ENCODE results near the gene BANP.

- TF ChIP-seq POLR2A (IDR thresholded peaks at IDR 0.05; ENCODE audit: low read length) (no peak), GATA1 (IDR thresholded peaks at IDR 0.05; ENCODE audit: low read depth, low read length) (no peak)
These were observed 151.8 kb downstream of the BANP start for GRCh38 chr16:88103011-88103410.

All from erythroblast (primary cell).